ENCODE data around the gene PLBD2.

DNA sequence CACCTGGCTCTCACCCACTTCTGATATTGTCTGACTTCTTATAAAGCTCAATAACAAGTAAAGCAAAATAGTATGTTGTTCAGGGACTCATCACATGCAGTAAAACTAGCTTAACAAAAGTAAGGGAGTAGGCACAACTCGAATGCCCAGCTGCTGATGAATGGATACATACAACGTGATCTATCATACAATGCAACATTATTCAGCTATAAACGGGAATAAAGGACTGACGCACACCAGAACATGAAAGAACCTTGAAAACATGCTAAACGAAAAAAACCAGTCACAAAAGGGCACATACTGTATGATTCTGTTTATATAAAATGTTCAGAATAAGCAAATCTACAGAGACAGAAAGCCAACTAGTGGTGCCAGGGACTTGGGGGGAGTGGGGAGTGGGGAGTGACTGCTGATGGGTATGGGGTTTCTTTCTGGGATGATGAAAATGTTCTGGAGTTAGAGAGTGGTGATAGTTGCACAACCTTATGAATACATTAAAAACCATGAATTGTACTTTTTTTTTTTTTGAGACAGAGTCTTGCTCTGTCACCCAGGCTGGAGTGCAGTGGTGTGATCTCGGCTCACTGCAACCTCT, 11.1 kb downstream of the PLBD2 start:
- TF ChIP-seq POLR2AphosphoS2 (IDR thresholded peaks at IDR 0.05; ENCODE audit: low read depth, low read length), result no peak
- TF ChIP-seq, protein P1, sequence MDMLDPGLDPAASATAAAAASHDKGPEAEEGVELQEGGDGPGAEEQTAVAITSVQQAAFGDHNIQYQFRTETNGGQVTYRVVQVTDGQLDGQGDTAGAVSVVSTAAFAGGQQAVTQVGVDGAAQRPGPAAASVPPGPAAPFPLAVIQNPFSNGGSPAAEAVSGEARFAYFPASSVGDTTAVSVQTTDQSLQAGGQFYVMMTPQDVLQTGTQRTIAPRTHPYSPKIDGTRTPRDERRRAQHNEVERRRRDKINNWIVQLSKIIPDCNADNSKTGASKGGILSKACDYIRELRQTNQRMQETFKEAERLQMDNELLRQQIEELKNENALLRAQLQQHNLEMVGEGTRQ (IDR thresholded peaks at IDR 0.05; ENCODE audit: borderline replicate concordance, low read depth, low read length), result no peak
- no peak for TF ChIP-seq EZH2 (IDR thresholded peaks at IDR 0.05; ENCODE audit: borderline replicate concordance, control insufficient read depth, low read depth, low read length)
- TF ChIP-seq, protein P2, sequence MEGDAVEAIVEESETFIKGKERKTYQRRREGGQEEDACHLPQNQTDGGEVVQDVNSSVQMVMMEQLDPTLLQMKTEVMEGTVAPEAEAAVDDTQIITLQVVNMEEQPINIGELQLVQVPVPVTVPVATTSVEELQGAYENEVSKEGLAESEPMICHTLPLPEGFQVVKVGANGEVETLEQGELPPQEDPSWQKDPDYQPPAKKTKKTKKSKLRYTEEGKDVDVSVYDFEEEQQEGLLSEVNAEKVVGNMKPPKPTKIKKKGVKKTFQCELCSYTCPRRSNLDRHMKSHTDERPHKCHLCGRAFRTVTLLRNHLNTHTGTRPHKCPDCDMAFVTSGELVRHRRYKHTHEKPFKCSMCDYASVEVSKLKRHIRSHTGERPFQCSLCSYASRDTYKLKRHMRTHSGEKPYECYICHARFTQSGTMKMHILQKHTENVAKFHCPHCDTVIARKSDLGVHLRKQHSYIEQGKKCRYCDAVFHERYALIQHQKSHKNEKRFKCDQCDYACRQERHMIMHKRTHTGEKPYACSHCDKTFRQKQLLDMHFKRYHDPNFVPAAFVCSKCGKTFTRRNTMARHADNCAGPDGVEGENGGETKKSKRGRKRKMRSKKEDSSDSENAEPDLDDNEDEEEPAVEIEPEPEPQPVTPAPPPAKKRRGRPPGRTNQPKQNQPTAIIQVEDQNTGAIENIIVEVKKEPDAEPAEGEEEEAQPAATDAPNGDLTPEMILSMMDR (IDR thresholded peaks at IDR 0.05 in 2 of 3, conservative IDR thresholded peaks at IDR 0.05 in 1 of 3; ENCODE audit: control insufficient read depth in 2 of 3, extremely low read depth in 1 of 3, insufficient read depth in 1 of 3, low read depth in 3 of 3, low read length in 3 of 3), result no peak
- TF ChIP-seq CBX5 (IDR thresholded peaks at IDR 0.05; ENCODE audit: low read depth), result no peak
- no peak for TF ChIP-seq MXI1 (IDR thresholded peaks at IDR 0.05; ENCODE audit: low read depth, low read length)
- TF ChIP-seq, protein P3, sequence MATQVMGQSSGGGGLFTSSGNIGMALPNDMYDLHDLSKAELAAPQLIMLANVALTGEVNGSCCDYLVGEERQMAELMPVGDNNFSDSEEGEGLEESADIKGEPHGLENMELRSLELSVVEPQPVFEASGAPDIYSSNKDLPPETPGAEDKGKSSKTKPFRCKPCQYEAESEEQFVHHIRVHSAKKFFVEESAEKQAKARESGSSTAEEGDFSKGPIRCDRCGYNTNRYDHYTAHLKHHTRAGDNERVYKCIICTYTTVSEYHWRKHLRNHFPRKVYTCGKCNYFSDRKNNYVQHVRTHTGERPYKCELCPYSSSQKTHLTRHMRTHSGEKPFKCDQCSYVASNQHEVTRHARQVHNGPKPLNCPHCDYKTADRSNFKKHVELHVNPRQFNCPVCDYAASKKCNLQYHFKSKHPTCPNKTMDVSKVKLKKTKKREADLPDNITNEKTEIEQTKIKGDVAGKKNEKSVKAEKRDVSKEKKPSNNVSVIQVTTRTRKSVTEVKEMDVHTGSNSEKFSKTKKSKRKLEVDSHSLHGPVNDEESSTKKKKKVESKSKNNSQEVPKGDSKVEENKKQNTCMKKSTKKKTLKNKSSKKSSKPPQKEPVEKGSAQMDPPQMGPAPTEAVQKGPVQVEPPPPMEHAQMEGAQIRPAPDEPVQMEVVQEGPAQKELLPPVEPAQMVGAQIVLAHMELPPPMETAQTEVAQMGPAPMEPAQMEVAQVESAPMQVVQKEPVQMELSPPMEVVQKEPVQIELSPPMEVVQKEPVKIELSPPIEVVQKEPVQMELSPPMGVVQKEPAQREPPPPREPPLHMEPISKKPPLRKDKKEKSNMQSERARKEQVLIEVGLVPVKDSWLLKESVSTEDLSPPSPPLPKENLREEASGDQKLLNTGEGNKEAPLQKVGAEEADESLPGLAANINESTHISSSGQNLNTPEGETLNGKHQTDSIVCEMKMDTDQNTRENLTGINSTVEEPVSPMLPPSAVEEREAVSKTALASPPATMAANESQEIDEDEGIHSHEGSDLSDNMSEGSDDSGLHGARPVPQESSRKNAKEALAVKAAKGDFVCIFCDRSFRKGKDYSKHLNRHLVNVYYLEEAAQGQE (IDR thresholded peaks at IDR 0.05; ENCODE audit: low read depth, low read length), result no peak
- TF ChIP-seq CBFB (IDR thresholded peaks at IDR 0.05; ENCODE audit: low read depth), result no peak
- no peak for TF ChIP-seq YY1 (IDR thresholded peaks at IDR 0.05; ENCODE audit: low read depth, low read length)
- TF ChIP-seq, protein P4, sequence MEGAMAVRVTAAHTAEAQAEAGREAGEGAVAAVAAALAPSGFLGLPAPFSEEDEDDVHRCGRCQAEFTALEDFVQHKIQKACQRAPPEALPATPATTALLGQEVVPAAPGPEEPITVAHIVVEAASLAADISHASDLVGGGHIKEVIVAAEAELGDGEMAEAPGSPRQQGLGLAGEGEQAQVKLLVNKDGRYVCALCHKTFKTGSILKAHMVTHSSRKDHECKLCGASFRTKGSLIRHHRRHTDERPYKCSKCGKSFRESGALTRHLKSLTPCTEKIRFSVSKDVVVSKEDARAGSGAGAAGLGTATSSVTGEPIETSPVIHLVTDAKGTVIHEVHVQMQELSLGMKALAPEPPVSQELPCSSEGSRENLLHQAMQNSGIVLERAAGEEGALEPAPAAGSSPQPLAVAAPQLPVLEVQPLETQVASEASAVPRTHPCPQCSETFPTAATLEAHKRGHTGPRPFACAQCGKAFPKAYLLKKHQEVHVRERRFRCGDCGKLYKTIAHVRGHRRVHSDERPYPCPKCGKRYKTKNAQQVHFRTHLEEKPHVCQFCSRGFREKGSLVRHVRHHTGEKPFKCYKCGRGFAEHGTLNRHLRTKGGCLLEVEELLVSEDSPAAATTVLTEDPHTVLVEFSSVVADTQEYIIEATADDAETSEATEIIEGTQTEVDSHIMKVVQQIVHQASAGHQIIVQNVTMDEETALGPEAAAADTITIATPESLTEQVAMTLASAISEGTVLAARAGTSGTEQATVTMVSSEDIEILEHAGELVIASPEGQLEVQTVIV (IDR thresholded peaks at IDR 0.05; ENCODE audit: borderline replicate concordance, partially characterized antibody), result no peak
- TF ChIP-seq BACH1 (IDR thresholded peaks at IDR 0.05; ENCODE audit: borderline replicate concordance), result no peak
- no peak for TF ChIP-seq FOS (IDR thresholded peaks at IDR 0.05; ENCODE audit: borderline replicate concordance, extremely low read depth, insufficient read length)
- TF ChIP-seq POLR2A (IDR thresholded peaks at IDR 0.05; ENCODE audit: low read depth, low read length), result no peak
- TF ChIP-seq CREM (IDR thresholded peaks at IDR 0.05; ENCODE audit: low read depth), result no peak

Measured in GM12878 (cell line).